ENCODE measurements around the gene FUBP3. TPM values are rescaled to one million over a fixed set of nuclear protein-coding genes. Genes with fewer than 3 reads are reported as not detected.

The FUBP3 gene
- total RNA-seq, 4 donors from 2014 or later, result 27.5 to 40.7 (median 31.7) TPM

DNA sequence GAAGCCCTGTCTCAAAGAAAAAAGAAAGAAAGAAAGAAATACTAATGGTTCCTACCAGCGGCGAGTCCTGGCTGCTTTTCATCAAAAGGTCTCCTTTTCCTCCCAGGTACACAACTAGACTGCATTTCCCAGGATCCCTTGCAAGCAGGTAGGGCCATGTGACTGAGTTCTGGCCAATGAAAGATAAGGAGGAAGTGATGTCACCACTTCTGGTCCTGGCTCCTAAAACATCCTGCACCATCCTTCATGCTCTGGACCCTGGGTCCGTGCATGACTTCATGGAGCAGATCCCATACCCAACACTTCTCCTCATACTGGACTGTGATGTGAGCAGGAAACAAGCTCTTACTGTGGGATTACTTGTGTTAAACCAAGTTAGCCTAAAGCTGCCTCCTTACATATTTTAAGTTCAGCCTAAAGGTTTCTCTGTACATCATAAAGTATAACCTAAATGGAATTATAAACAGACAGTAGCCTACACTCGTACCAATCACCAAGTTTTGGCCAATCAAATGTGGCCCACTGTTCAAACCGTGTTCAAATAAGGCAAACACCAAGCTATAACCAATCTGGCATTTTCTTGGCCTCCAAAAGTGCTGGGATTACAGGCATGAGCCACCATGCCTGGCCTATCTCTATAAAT, 30.2 kb upstream of the FUBP3 start:
- no peak overlapping the region for H3K4me3 ChIP-seq (ENCODE audit: low read depth, poor library complexity, severe bottlenecking)
- TF ChIP-seq POLR2A (IDR thresholded peaks at IDR 0.05), result no peak
- TF ChIP-seq, protein P1, sequence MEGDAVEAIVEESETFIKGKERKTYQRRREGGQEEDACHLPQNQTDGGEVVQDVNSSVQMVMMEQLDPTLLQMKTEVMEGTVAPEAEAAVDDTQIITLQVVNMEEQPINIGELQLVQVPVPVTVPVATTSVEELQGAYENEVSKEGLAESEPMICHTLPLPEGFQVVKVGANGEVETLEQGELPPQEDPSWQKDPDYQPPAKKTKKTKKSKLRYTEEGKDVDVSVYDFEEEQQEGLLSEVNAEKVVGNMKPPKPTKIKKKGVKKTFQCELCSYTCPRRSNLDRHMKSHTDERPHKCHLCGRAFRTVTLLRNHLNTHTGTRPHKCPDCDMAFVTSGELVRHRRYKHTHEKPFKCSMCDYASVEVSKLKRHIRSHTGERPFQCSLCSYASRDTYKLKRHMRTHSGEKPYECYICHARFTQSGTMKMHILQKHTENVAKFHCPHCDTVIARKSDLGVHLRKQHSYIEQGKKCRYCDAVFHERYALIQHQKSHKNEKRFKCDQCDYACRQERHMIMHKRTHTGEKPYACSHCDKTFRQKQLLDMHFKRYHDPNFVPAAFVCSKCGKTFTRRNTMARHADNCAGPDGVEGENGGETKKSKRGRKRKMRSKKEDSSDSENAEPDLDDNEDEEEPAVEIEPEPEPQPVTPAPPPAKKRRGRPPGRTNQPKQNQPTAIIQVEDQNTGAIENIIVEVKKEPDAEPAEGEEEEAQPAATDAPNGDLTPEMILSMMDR (IDR thresholded peaks at IDR 0.05), result no peak
- no peak for DNase-seq (ENCODE audit: low spot score in 2 of 2)
- WGBS, 2 donors, result 91 to 94% methylated on average over 5 of the region's 5 CpGs
- intact Hi-C loops (cut with DNase I; ENCODE audit: low total_unique reads), result no loop called here

DNA sequence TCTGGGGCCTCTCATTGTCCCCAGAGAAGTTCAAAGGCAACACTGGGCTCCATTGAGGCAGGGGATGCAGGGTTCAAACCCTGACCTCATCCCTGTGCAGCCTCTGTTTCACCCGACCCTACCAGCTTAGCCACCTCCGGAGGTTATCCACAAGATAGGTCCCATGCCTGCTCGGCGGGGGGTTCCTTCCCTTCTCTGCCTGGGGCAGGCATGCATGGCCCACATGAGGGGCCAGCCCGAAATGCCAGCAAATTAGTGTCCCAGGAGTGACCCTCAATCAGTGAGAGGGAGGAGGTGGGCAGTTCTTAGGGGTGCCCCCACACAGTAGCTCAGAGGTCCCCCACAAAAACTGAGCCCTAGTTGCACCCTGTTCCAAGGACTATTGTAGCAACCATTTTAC, 24.8 kb upstream of the FUBP3 start:
- no peak for TF ChIP-seq POLR2A (IDR thresholded peaks at IDR 0.05)
- TF ChIP-seq, protein P1 (IDR thresholded peaks at IDR 0.05), result no peak
- no peak for DNase-seq (ENCODE audit: low spot score in 2 of 2)
- intact Hi-C loops (cut with DNase I; ENCODE audit: low total_unique reads), result no loop called here
- 71 to 78% methylated on average over 4 to 5 of the region's 5 CpGs for WGBS, 2 donors
- no peak overlapping the region for H3K4me3 ChIP-seq (ENCODE audit: low read depth, poor library complexity, severe bottlenecking)

DNA sequence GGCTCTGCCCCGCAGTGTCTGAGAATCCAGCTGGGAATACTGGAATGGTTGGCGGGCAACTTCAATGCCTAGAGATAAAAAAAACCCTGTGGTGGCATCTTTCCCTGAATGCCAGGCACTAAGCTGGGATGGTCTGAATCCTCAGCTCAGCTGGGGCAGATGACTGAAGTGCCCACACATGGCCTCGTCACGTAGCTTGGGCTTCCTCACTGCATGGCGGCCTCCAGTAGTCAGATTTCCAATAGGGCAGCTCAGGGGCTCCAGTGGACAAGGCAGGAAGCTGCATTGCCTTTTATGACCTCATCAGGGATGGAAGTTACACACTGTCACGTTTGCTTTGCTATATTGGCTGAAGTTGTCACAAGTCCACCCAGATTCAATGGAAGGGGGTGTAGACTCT, 24.3 kb upstream of the FUBP3 start:
- no peak for DNase-seq (ENCODE audit: low spot score in 2 of 2)
- TF ChIP-seq, protein P1 (IDR thresholded peaks at IDR 0.05), result no peak
- no peak for TF ChIP-seq POLR2A (IDR thresholded peaks at IDR 0.05)
- 87 to 91% methylated on average over 6 of the region's 6 CpGs for WGBS, 2 donors
- H3K4me3 ChIP-seq (ENCODE audit: low read depth, poor library complexity, severe bottlenecking), result no peak overlapping the region
- intact Hi-C loops (cut with DNase I; ENCODE audit: low total_unique reads), result no loop called here

DNA sequence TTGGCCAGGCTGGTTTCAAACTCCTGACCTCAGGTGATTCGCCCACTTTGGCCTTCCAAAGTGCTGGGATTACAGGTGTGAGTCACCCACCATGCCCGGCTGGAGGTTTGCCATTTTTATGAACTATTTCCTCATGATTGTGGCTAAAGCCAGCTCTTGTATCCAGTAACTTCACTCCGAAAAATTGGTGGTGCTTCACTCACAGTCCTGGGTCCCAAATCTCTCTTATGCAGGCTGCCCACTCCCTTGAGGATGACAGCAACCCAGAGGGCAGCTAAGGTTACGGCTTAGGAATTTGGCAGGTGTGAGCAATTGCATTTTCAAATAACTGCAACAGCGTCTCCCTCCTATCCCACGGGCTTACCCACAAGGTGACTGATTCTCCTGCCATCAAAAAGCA, 23.4 kb upstream of the FUBP3 start:
- intact Hi-C loops (cut with DNase I; ENCODE audit: low total_unique reads), result no loop called here
- H3K4me3 ChIP-seq (ENCODE audit: low read depth, poor library complexity, severe bottlenecking), result no peak overlapping the region
- DNase-seq (ENCODE audit: low spot score in 2 of 2), result no peak
- 50 to 52% methylated on average over 6 of the region's 6 CpGs for WGBS, 2 donors
- TF ChIP-seq POLR2A (IDR thresholded peaks at IDR 0.05), result no peak
- TF ChIP-seq, protein P1 (IDR thresholded peaks at IDR 0.05), result no peak

DNA sequence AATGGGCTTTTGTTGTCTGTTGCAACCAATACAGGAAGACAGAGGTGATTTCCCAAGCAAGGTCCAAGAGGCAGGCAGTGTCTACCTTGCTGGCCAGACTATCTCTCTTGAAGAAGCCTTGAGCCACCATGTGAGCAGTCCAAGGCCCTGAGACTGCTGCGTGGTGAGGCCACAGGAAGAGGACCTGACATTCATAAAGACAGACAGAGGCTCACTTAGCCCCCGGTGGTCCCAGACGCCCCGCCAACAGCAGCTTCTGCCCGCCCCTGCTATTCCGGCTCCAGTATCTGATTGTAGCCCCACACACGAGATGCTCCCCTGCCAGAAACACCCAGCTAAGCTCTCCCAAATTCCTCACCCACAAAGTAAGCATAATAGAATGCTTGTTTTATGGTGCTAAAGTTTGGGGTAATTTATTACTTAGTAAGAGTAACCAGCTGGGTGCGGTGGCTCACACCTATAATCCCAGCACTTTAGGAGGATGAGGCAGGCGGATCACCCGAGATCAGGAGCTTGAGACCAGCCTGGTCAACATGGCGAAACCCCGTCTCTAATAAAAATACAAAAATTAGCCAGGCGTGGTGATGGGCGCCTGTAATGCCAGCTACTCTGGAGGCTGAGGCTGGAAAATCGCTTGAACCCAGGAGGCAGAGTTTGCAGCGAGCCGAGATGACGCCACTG, 22.8 kb upstream of the FUBP3 start:
- intact Hi-C loops (cut with DNase I; ENCODE audit: low total_unique reads), result no loop called here
- no peak overlapping the region for H3K4me3 ChIP-seq (ENCODE audit: low read depth, poor library complexity, severe bottlenecking)
- DNase-seq (ENCODE audit: low spot score in 2 of 2), result no peak
- WGBS, 2 donors, result 71 to 73% methylated on average over 18 of the region's 18 CpGs
- TF ChIP-seq, protein P1 (IDR thresholded peaks at IDR 0.05), result no peak
- no peak for TF ChIP-seq POLR2A (IDR thresholded peaks at IDR 0.05)
